ENCODE results near the gene RAPGEF6. TPM values are rescaled to one million over a fixed set of nuclear protein-coding genes. Genes with fewer than 3 reads are reported as not detected.
A peak's percentile ranks its signal among the peaks of the same experiment; 100 is the strongest.

The RAPGEF6 gene
- total and polyA plus RNA-seq, 11 donors, result 2.3 to 13.9 (median 8.6) TPM

DNA sequence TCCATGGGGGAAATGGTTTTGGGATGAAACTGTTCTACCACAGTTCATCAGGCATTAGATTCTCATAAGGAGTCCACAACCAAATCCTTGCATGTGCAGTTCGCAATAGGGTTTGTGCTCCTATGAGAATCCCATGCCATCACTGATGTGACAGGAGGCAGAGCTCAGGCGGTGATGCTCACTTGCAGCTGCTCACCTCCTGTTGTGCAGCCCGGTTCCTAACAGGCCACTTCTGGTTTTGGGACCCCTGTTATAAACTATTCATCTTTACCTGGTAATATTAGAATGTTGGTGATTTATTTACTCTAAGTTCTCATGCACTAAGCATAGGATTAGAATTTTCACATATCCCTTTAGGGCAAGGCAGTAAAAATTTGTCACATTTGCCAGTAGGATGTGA lies 248.9 kb downstream of the RAPGEF6 start:
- 95 to 98% (median 97%) methylated on average over 3 of the region's 3 CpGs for WGBS, 4 donors
- peak overlapping the region in 3 of 12 donors; percentile 10 to 21 (median 11) for H3K27ac ChIP-seq
- intact Hi-C loops (cut with DNase I), result loop anchor here in 3 of 10 donors (10.0 kb wide), 2 partner anchors 121 to 221 kb away; partner anchors contain the start of genes CDC42SE2 (in 2 of the 3) and HINT1 (in 2 of the 3)
- peaks cover 0 to 42% (median 0%) of the 10 kb centered on the region in 12 donors for H3K4me1 ChIP-seq
- peaks cover 0 to 53% (median 5%) of the 10 kb centered on the region in 9 donors for H3K36me3 ChIP-seq
- no peak for DNase-seq
- H3K9me3 ChIP-seq, result no peaks in the 10 kb centered on the region
- H3K4me3 ChIP-seq, result no peak overlapping the region
- TF ChIP-seq POLR2A (IDR thresholded peaks at IDR 0.05), result no peak
- TF ChIP-seq, protein P1, sequence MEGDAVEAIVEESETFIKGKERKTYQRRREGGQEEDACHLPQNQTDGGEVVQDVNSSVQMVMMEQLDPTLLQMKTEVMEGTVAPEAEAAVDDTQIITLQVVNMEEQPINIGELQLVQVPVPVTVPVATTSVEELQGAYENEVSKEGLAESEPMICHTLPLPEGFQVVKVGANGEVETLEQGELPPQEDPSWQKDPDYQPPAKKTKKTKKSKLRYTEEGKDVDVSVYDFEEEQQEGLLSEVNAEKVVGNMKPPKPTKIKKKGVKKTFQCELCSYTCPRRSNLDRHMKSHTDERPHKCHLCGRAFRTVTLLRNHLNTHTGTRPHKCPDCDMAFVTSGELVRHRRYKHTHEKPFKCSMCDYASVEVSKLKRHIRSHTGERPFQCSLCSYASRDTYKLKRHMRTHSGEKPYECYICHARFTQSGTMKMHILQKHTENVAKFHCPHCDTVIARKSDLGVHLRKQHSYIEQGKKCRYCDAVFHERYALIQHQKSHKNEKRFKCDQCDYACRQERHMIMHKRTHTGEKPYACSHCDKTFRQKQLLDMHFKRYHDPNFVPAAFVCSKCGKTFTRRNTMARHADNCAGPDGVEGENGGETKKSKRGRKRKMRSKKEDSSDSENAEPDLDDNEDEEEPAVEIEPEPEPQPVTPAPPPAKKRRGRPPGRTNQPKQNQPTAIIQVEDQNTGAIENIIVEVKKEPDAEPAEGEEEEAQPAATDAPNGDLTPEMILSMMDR (IDR thresholded peaks at IDR 0.05), result no peak
- H3K27me3 ChIP-seq, result no peaks in the 10 kb centered on the region
- no peak for ATAC-seq

DNA sequence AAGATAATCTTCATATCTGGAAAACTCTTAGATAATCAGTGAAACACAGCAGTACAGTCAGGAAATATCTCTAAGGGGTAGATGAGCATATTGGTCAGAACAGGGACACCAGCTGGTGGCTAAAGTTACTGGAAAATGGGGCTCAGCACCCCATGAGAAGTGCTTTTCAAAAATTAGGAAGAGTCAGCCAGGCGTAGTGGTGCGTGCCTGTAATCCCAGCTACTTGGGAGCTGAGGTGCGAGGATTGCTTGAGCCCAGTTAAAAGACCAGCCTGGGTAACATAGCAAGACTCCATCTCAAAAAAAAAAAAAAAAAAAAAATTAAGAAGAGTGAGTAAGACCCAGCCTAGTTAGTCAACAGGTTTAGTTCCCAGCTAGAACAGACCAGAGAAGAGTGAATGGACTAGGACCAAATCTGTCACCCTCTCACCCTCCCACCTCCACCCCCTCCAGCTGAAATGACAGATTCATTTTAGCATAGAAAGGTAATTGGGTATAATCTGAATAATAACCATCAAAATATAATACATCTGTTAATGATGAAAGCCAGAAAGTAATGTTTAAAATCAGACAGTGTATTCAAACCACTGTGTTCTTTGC lies 250.3 kb downstream of the RAPGEF6 start:
- Histone ChIP-seq H3K9me3 (no peaks in the 10 kb centered on the region), H3K4me1 (peaks cover 0 to 56% (median 6%) of the 10 kb centered on the region in 12 donors), H3K27ac (no peak overlapping the region), H3K36me3 (peaks cover 0 to 39% (median 0%) of the 10 kb centered on the region in 9 donors), H3K27me3 (no peaks in the 10 kb centered on the region), H3K4me3 (no peak overlapping the region)
- no peak for TF ChIP-seq POLR2A (IDR thresholded peaks at IDR 0.05)
- TF ChIP-seq, protein P1 (IDR thresholded peaks at IDR 0.05), result no peak
- DNase-seq (no peak), ATAC-seq (no peak)
- 97 to 100% (median 97%) methylated on average over 3 of the region's 3 CpGs for WGBS, 4 donors
- intact Hi-C loops (cut with DNase I), result loop anchor here in 4 of 10 donors (5.0 to 10.0 kb wide), 3 partner anchors 120 to 220 kb away; partner anchors contain the start of genes CDC42SE2 (in 3 of the 4) and HINT1 (in 2 of the 4)

DNA sequence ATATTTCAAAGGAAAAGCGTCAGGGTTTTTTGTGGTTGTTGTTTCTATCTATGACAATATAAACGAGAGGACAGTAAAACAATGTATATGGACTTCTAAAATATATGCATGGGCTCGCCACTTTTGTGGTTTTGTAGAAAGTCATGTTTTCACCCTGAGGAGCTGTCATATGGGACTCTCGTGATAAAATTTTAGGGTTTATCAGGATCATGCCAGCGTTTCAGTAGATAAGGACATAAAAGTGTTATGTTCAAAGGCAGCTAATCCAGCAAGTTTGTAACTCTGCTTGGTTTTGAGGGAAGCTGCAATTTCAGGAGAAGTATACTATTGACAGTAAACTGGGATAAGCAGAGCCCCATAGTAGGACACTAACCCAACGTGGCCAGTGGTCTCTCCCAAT lies 250.9 kb downstream of the RAPGEF6 start:
- Histone ChIP-seq H3K27ac (no peak overlapping the region), H3K9me3 (no peaks in the 10 kb centered on the region), H3K4me3 (no peak overlapping the region), H3K27me3 (no peaks in the 10 kb centered on the region), H3K36me3 (peaks cover 0 to 34% (median 0%) of the 10 kb centered on the region in 9 donors), H3K4me1 (peaks cover 0 to 62% (median 11%) of the 10 kb centered on the region in 12 donors)
- intact Hi-C loops (cut with DNase I), result loop anchor here in 4 of 10 donors (5.0 to 10.0 kb wide), 3 partner anchors 119 to 219 kb away; partner anchors contain the start of genes CDC42SE2 (in 3 of the 4) and HINT1 (in 2 of the 4)
- TF ChIP-seq, protein P1 (IDR thresholded peaks at IDR 0.05), result no peak
- no peak for TF ChIP-seq POLR2A (IDR thresholded peaks at IDR 0.05)
- 80 to 87% (median 82%) methylated on average over 6 of the region's 6 CpGs for WGBS, 4 donors
- ATAC-seq, result no peak
- DNase-seq, result no peak

Measured in heart left ventricle (tissue), 16 donors.